NCI-H2196 (cell line): ENCODE results near the gene ATP5MG.
"Not testable (repeated sequence)": the region's sequence is repeated elsewhere in the genome, so short reads cannot be mapped to it uniquely, and the experiment has no call there.

Experiments
- DNase-seq: peaks from one replicate; lab custom pipeline; 2025; ENCODE audit not compliant: unreplicated experiment; lab: John Stamatoyannopoulos, UW

ATP5MG gene, protein sequence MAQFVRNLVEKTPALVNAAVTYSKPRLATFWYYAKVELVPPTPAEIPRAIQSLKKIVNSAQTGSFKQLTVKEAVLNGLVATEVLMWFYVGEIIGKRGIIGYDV

DNA sequence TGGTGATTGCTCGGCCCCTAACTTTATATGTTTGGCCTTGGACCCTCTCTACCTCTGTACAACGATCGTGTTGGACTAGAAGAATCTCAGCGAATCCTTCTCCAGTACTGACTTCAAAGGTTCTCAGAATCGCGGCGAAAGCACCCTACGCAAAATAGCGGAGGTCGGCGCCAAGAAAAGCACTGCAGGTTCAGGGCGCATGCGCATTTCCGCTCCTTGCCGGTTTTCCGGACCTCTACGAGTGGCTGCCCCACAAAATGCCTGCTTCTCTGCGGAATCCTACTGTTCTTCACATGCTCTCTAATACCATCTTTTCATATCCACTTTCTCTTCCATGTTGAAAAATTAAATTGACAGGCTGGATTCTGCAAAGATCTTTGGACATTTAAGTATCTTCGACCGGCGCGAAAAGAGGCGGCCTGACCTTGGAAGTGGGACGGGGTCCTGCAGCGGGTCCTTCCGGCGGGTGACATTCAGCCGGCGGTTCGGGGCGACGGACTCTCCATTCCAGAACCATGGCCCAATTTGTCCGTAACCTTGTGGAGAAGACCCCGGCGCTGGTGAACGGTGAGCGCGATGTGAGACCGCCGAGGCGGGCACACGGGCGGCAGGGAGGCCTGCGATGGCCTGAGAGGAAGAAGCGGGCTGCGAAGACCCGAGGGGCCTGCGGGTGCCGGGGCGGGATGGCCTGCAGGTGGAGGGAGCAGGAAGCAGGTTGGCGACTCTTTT is at the start of gene ATP5MG:
Gene ATP5MG (plus strand): TSS at position 456 of the 729 bp plus-strand sequence. CDS start 60 bp downstream, at position 516.
- DNase-seq = peak; percentile 93

GRCh38 chr11:118353084-118353710 is 48.2 kb upstream of the ATP5MG start:
- peak; percentile 27 for DNase-seq

- peak; percentile 6 for DNase-seq
These were observed 43.3 kb upstream of the ATP5MG start for GRCh38 chr11:118358071-118358470.

DNA sequence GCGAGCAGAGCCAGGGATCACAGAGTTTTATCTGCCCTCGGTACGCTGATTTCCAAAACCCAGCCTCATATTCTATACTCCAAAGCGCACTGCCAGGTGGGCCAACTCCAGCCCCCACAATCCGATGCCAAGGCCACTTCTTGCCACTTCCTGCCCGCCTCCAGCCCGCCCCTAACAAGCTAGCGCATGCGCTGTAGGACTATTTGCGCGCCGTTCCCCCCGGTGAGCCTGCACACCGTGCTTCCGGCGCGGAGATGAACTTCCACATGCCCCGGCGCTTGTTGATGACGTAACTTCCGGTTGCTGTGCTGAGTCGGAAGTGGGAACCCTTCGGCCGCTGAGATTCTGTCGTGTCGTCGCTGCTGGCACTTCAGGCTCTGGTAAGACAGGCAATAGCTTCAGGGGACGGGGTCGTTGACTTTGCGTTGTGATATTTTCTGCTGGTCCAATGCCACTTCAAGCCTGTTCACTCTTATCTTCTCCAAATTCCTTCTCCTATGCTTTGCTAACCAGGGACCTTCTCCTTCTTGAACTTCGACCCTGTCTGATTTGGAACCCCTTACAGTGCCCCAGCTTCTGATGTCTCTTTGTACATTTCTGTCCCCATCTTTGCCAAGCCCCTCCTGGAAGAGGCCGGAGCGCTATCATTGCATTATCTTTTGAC is 42.0 kb upstream of the ATP5MG start, which contains the start of gene UBE4A:
Gene UBE4A (plus strand): TSS at position 306 of the 664 bp plus-strand sequence. CDS start 5,481 bp downstream, outside the sequence.
- DNase-seq = peak; percentile 95

GRCh38 chr11:118364956-118365615 is 36.3 kb upstream of the ATP5MG start:
- no peak for DNase-seq

DNA sequence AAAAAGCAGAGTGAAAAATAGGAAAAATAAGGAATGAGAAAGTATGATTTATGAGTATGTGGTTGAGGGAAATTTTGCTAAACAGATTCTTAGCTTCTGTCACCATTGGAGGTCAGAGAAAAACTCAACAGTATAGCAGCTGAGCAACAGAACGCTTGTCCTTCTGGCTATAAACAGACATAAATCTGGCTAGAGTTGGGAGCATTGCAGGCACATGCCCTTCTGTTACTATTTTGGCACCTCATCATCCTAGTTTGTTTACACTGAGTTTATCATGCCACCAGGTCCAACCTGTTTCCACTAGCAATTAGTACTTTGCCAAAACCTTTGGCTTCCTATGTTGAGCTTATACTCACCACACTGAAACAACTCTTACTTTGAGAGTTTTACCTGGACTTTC is 35.1 kb upstream of the ATP5MG start:
- DNase-seq = no peak

DNA sequence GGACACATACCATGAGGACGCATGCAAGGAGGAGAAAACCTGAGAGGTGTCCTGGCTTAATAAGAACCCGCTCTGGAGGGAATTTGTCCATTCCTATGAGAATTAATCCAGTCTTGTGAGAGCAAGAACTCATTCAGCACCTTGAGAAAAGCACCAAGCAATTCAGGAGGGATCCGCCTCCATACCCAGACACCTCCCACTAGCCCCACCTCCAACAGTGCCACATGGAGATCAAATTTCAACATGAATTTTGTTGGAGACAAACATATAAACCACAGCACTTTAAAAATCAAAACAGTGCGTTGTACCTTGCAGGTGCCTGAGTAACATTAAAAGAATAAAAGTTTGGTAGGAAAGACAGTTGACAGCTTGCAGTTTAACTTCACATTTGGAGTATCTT is 30.6 kb upstream of the ATP5MG start:
- no peak for DNase-seq

DNA sequence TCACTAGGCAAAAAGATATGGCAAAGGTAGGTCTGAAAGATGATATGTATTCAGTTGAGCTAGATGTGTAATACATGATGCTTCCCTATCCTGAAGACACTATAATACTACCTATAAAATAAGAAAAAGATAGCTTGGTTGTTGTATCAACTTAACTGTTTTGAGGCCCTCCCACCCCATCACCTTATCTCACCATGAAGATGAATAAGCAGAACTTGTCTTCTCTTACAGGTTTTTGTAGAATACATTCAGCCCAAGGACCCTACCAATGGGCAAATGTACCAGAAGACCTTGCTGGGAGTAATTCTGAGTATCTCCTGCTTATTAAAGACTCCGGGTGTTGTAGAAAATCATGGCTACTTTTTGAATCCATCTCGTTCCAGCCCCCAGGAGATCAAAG is 28.1 kb upstream of the ATP5MG start:
- DNase-seq = no peak

GRCh38 chr11:118373871-118374270 is 27.5 kb upstream of the ATP5MG start:
- DNase-seq = no peak

DNA sequence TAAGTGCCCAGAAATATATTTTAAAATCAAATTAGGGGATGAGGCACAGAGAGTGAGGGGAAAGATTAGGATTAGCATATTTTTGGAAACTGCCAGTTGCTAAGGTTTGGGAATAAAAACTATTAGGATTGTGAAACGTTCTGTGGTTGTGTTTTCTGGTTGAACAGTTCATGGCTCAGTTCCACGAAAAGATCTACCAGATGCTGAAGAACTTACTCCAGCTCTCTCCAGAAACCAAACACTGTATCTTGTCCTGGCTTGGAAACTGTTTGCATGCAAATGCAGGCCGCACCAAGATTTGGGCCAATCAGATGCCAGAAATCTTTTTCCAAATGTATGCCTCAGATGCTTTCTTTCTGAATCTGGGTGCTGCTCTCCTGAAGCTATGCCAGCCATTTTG is 26.7 kb upstream of the ATP5MG start:
- DNase-seq = no peak

- no peak for DNase-seq
These were observed 25.4 kb upstream of the ATP5MG start for GRCh38 chr11:118375978-118376377.

DNA sequence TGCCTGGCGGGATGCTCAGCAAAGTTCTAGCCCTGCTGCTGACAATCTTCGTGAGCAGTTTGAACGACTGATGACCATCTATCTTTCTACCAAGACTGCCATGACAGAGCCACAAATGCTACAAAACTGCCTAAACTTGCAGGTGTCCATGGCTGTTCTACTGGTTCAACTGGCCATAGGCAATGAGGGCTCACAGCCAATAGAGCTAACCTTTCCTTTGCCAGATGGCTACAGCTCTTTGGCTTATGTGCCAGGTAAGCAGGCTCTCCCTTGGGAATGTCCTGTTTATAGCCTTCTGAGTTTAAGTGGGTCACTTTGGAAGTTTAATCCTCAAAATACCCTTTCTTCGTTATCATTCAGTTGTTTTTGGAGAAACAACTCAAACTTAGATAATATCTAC is 21.9 kb upstream of the ATP5MG start:
- no peak for DNase-seq

DNA sequence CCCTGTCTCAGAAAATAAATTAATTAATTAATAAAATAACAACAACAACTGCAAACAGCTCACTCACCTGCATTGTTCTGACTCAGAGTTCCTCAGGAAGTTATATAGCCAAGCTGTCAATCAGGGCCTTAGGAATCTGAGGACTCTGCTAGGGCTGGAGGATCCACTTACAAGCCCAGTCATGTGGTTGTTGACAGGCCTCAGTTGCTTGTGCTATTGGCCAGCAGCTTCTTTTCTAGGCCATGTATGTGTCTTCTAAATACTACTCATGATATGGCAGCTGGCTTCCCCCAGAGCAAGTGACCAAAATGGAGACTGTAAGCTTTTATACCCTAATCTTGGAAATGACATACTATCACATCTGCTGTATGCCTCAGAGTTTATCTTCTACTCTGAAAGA is 20.8 kb upstream of the ATP5MG start:
- DNase-seq = no peak

- DNase-seq = no peak
These were observed 18.5 kb upstream of the ATP5MG start for GRCh38 chr11:118382954-118383353.

DNA sequence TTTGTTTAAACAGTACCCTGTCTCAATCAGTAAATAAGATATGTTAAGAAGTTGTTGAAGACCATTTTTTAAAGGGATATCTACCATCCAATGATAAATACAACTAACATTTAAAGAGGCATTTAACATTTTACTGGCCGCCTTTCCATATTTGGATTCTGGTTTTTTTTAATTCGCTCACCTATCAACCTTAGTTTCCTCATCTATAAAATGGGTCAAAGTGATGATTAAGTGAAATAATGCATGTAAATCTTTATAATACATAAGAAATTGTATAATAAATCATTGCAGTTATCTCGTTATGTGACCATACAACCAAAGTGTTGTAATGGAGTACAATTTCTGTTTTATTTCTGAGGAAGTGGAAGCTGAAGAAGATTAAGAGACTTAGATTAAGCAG is 17.7 kb upstream of the ATP5MG start:
- DNase-seq = no peak

GRCh38 chr11:118396097-118396501 is 5.3 kb upstream of the ATP5MG start:
- no peak for DNase-seq

GRCh38 chr11:118397448-118397847 is 4.0 kb upstream of the ATP5MG start:
- DNase-seq = no peak

- peak; percentile 22 for DNase-seq
These were observed 2.4 kb upstream of the ATP5MG start for GRCh38 chr11:118398791-118399559.

GRCh38 chr11:118401880-118402590 is 629 bp downstream of the ATP5MG start:
- no peak for DNase-seq

DNA sequence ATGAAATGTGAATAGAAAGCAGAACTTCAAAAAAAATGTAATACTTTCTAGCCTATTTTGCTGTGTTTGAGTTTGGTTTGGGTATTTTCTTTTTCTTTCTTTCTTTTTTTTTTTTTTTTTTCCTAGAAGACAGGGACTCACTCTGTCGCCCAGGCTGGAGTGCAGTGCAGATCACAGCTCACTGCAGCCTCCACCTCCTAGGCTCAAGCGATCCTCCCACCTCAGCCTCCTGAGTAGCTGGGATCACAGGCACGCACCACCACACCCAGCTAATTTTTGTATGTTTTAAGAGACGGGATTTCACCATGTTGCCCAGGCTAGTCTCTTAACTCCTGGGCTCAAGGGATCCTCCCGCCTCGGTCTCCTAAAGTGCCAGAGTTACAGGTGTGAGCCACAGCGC is 1.2 kb downstream of the ATP5MG start:
- not testable (repeated sequence) for DNase-seq
